NCI-H446 (cell line): Measurements from ENCODE around the gene GLIS1.

Experiments used
- DNase-seq, 2 experiments: peaks; one replicate each; lab custom pipeline; 2025; lab: John Stamatoyannopoulos, UW

GLIS1 gene

GRCh38 chr1:53678938-53679825 lies 59.8 kb downstream of the GLIS1 start:
- peak in 1 of 2 experiments; percentile 29 for DNase-seq

- peak; percentile 36 to 82 for DNase-seq
These were observed 60.5 kb downstream of the GLIS1 start for GRCh38 chr1:53678507-53678906.

- DNase-seq: no peak
These were observed 60.9 kb downstream of the GLIS1 start for GRCh38 chr1:53678046-53678445.

- DNase-seq: no peak
These were observed 61.5 kb downstream of the GLIS1 start for GRCh38 chr1:53677486-53677885.

GRCh38 chr1:53672785-53673184 lies 66.2 kb downstream of the GLIS1 start:
- DNase-seq: no peak

GRCh38 chr1:53672243-53672642 lies 66.7 kb downstream of the GLIS1 start:
- DNase-seq: no peak

GRCh38 chr1:53669621-53670191 lies 69.3 kb downstream of the GLIS1 start:
- no peak for DNase-seq

- DNase-seq: no peak
These were observed 72.4 kb downstream of the GLIS1 start for GRCh38 chr1:53666566-53666965.

GRCh38 chr1:53665996-53666395 lies 73.0 kb downstream of the GLIS1 start:
- no peak for DNase-seq

GRCh38 chr1:53663529-53664300 lies 75.2 kb downstream of the GLIS1 start:
- DNase-seq: no peak

GRCh38 chr1:53662951-53663350 lies 76.0 kb downstream of the GLIS1 start:
- DNase-seq: no peak

- no peak for DNase-seq
These were observed 76.8 kb downstream of the GLIS1 start for GRCh38 chr1:53662169-53662568.

GRCh38 chr1:53661496-53661895 lies 77.5 kb downstream of the GLIS1 start:
- no peak for DNase-seq

GRCh38 chr1:53660666-53661065 lies 78.3 kb downstream of the GLIS1 start:
- no peak for DNase-seq

- DNase-seq: no peak
These were observed 79.5 kb downstream of the GLIS1 start for GRCh38 chr1:53659436-53659835.

GRCh38 chr1:53658489-53659230 lies 80.3 kb downstream of the GLIS1 start:
- no peak for DNase-seq

- no peak for DNase-seq
These were observed 81.0 kb downstream of the GLIS1 start for GRCh38 chr1:53657891-53658396.

- no peak for DNase-seq
These were observed 81.5 kb downstream of the GLIS1 start for GRCh38 chr1:53657531-53657805.

- DNase-seq: no peak
These were observed 82.0 kb downstream of the GLIS1 start for GRCh38 chr1:53656747-53657530.

- DNase-seq: peak in 1 of 2 experiments; percentile 30
These were observed 82.8 kb downstream of the GLIS1 start for GRCh38 chr1:53655931-53656746.
